ENCODE data around the gene KRT78. TPM values are rescaled to one million over a fixed set of nuclear protein-coding genes. Genes with fewer than 3 reads are reported as not detected.

KRT78 gene
- total RNA-seq, 1 experiment from 2014 or later, result not detected

DNA sequence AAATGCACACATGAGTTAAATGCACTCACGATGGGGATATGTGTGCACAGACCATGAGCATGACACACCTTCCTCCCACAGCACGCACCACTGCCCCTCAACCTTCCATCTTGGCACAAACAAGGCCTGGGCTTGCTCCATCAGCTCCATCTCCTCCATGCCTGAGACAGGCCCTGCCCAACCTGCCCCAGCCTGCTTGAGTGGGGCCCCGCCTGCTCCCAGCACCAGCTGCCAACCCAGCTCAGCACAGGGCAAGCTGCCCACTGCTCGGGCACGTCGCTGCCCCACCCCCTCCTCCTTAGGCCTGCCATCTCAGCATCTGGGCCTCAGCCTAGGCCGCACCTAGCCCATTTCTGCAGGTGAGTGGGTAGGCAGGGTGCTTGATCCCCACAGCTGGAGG lies 27.6 kb upstream of the KRT78 start:
- no peaks in the 10 kb centered on the region for H3K36me3 Mint-ChIP-seq
- ATAC-seq, result no peak
- H3K27ac Mint-ChIP-seq, result no peak overlapping the region
- H3K9me3 Mint-ChIP-seq, result no peaks in the 10 kb centered on the region
- no peak overlapping the region for H3K4me3 Mint-ChIP-seq
- H3K4me1 Mint-ChIP-seq, result peaks cover 21% of the 10 kb centered on the region
- TF ChIP-seq, protein P1, sequence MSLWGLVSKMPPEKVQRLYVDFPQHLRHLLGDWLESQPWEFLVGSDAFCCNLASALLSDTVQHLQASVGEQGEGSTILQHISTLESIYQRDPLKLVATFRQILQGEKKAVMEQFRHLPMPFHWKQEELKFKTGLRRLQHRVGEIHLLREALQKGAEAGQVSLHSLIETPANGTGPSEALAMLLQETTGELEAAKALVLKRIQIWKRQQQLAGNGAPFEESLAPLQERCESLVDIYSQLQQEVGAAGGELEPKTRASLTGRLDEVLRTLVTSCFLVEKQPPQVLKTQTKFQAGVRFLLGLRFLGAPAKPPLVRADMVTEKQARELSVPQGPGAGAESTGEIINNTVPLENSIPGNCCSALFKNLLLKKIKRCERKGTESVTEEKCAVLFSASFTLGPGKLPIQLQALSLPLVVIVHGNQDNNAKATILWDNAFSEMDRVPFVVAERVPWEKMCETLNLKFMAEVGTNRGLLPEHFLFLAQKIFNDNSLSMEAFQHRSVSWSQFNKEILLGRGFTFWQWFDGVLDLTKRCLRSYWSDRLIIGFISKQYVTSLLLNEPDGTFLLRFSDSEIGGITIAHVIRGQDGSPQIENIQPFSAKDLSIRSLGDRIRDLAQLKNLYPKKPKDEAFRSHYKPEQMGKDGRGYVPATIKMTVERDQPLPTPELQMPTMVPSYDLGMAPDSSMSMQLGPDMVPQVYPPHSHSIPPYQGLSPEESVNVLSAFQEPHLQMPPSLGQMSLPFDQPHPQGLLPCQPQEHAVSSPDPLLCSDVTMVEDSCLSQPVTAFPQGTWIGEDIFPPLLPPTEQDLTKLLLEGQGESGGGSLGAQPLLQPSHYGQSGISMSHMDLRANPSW (CRISPR knock-in tag; conservative IDR thresholded peaks at IDR 0.05; ENCODE audit: low read depth), result no peak
- TF ChIP-seq CREB1 (CRISPR knock-in tag; IDR thresholded peaks at IDR 0.05) (no peak), NFATC4 (CRISPR knock-in tag; IDR thresholded peaks at IDR 0.05) (no peak), MYBL2 (CRISPR knock-in tag; IDR thresholded peaks at IDR 0.05) (no peak), ZNF423 (CRISPR knock-in tag; IDR thresholded peaks at IDR 0.05) (no peak), ETV6 (CRISPR knock-in tag; IDR thresholded peaks at IDR 0.05) (no peak), NFE2L1 (CRISPR knock-in tag; IDR thresholded peaks at IDR 0.05) (no peak), PRRX2 (CRISPR knock-in tag; IDR thresholded peaks at IDR 0.05) (no peak), RELA (CRISPR knock-in tag; IDR thresholded peaks at IDR 0.05; ENCODE audit: borderline replicate concordance) (no peak), ESRRA (CRISPR knock-in tag; IDR thresholded peaks at IDR 0.05; ENCODE audit: borderline replicate concordance) (no peak), ARID4B (CRISPR knock-in tag; IDR thresholded peaks at IDR 0.05; ENCODE audit: borderline replicate concordance) (no peak)
- ChIA-PET CTCF (interaction anchor here (1.2 to 10.1 kb wide), 2 partner anchors 11 to 106 kb away, joined by 3 to 526 read pairs; no protein-coding TSS in a partner anchor), POLR2A (no interaction called here)
- DNase-seq (ENCODE audit: low spot score), result no peak
- H3K27me3 Mint-ChIP-seq (ENCODE audit: low read depth), result peaks cover 31% of the 10 kb centered on the region

- Mint-ChIP-seq H3K4me3 (peak overlapping the region; percentile 68), H3K4me1 (peaks cover 21% of the 10 kb centered on the region), H3K27ac (no peak overlapping the region), H3K36me3 (no peaks in the 10 kb centered on the region), H3K27me3 (ENCODE audit: low read depth) (peaks cover 31% of the 10 kb centered on the region), H3K9me3 (no peaks in the 10 kb centered on the region)
- no peak for ATAC-seq
- DNase-seq (ENCODE audit: low spot score), result no peak
- ChIA-PET POLR2A (no interaction called here), CTCF (interaction anchor here (0.8 to 2.9 kb wide), 7 partner anchors 9 to 503 kb away, joined by 3 to 15 read pairs (median 8); no protein-coding TSS in a partner anchor)
- no peak for TF ChIP-seq RORB (CRISPR knock-in tag; IDR thresholded peaks at IDR 0.05)
- no peak for TF ChIP-seq NFE2L1 (CRISPR knock-in tag; IDR thresholded peaks at IDR 0.05)
- TF ChIP-seq, protein P2, sequence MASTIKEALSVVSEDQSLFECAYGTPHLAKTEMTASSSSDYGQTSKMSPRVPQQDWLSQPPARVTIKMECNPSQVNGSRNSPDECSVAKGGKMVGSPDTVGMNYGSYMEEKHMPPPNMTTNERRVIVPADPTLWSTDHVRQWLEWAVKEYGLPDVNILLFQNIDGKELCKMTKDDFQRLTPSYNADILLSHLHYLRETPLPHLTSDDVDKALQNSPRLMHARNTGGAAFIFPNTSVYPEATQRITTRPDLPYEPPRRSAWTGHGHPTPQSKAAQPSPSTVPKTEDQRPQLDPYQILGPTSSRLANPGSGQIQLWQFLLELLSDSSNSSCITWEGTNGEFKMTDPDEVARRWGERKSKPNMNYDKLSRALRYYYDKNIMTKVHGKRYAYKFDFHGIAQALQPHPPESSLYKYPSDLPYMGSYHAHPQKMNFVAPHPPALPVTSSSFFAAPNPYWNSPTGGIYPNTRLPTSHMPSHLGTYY (CRISPR knock-in tag; IDR thresholded peaks at IDR 0.05), result no peak
- TF ChIP-seq ATF1 (CRISPR knock-in tag; IDR thresholded peaks at IDR 0.05), result no peak
- no peak for TF ChIP-seq NFYB (CRISPR knock-in tag; conservative IDR thresholded peaks at IDR 0.05; ENCODE audit: low read depth)
- TF ChIP-seq, protein P3, sequence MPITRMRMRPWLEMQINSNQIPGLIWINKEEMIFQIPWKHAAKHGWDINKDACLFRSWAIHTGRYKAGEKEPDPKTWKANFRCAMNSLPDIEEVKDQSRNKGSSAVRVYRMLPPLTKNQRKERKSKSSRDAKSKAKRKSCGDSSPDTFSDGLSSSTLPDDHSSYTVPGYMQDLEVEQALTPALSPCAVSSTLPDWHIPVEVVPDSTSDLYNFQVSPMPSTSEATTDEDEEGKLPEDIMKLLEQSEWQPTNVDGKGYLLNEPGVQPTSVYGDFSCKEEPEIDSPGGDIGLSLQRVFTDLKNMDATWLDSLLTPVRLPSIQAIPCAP (CRISPR knock-in tag; IDR thresholded peaks at IDR 0.05), result no peak
- TF ChIP-seq ARID4B (CRISPR knock-in tag; IDR thresholded peaks at IDR 0.05; ENCODE audit: borderline replicate concordance), result no peak
- TF ChIP-seq, protein P4, sequence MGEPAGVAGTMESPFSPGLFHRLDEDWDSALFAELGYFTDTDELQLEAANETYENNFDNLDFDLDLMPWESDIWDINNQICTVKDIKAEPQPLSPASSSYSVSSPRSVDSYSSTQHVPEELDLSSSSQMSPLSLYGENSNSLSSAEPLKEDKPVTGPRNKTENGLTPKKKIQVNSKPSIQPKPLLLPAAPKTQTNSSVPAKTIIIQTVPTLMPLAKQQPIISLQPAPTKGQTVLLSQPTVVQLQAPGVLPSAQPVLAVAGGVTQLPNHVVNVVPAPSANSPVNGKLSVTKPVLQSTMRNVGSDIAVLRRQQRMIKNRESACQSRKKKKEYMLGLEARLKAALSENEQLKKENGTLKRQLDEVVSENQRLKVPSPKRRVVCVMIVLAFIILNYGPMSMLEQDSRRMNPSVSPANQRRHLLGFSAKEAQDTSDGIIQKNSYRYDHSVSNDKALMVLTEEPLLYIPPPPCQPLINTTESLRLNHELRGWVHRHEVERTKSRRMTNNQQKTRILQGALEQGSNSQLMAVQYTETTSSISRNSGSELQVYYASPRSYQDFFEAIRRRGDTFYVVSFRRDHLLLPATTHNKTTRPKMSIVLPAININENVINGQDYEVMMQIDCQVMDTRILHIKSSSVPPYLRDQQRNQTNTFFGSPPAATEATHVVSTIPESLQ (CRISPR knock-in tag; IDR thresholded peaks at IDR 0.05), result no peak
Observed at GRCh38 chr12:52874573-52875435, 26.0 kb upstream of the KRT78 start.

All from WTC11 (cell line).